Activated T-cell treated with anti-CD3 and anti-CD28 coated beads for 24 hours (primary cell): ENCODE data around the gene ADCY5.

Source experiments
- DNase-seq: peaks from one replicate; pipeline ENCODE4 v3.0.0-alpha.2; 2020; ENCODE audit warnings: low read depth

ADCY5 gene

DNA sequence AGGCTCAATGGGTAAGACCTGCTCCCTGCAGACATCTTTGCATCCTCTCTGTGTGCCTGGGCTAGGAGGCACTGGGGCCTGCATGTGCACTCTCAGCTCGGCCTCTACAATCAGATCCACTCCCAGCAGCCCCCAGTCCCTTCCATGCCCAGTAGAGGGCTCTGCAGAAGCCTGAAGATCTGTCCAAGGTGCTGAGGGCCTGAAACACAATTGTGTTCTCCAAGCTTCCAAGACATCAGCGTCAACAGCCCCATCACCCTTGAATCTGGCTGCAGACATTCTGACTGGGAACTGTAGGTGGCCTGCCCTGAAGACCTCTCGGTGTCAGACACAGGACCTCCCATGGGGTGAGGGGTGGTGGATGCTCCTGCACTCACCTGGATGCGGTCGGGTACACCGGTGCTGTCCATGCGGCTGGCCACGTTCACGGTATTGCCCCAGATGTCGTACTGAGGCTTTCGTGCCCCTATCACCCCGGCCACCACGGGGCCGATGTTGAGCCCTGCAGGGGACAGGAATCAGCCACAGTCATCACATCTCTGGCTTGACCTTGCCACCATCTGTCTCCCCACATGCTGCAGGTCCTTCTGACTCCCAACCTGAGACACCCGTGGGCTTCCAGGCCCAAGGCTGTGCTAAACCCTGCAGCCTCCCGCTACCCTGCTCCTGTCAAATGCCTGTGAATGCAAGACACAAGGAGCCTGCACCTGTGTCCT is 162.4 kb downstream of the ADCY5 start:
- no peak for DNase-seq

GRCh38 chr3:123285931-123286307 is 163.0 kb downstream of the ADCY5 start:
- no peak for DNase-seq

GRCh38 chr3:123285479-123285878 is 163.4 kb downstream of the ADCY5 start:
- no peak for DNase-seq

- no peak for DNase-seq
Measured at GRCh38 chr3:123285066-123285465, 163.8 kb downstream of the ADCY5 start.

GRCh38 chr3:123284399-123285010 is 164.4 kb downstream of the ADCY5 start:
- DNase-seq, result no peak

- DNase-seq, result no peak
Measured at GRCh38 chr3:123283657-123284398, 165.1 kb downstream of the ADCY5 start.

GRCh38 chr3:123283074-123283473 is 165.8 kb downstream of the ADCY5 start:
- no peak for DNase-seq

DNA sequence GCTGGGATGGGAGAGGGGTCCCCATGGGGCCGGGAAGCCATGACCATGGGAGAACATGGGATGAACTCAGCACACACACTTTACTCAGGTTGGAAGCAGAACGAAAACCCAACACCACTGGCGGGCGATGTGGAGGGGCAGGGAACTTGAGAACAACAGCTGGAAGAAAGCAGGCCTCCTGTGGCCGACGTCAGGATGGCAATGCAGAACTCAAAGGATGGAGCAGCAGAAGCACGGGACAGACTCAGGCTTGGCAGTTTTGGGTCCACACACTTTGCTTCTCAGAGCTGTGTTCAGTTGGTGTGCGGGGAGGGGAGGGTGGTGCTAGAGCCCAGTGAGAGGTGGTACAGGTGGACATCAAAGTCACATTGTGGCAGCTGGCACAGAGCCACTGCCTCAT is 166.4 kb downstream of the ADCY5 start:
- DNase-seq, result no peak

GRCh38 chr3:123281929-123282328 is 167.0 kb downstream of the ADCY5 start:
- DNase-seq, result no peak

DNA sequence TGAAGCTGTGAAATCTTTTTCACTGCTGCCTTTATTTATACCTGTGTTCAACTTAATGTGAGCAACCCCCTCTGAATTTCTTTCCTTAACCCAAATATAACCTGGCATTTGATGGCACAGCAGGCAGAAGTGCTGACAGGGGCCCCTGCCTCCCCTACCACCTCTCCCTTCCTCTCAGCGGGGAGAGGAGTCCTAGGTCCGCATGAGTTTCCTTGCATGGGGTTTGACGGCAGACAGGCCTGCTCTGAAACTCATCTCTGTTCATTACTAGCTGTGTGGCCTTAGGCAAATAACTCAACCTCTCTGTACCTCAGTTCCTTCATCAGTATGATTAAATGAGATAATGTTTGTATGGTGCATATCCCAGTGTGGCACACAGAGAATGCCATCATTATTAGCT is 167.5 kb downstream of the ADCY5 start:
- no peak for DNase-seq

- DNase-seq, result no peak
Measured at GRCh38 chr3:123279121-123279520, 169.8 kb downstream of the ADCY5 start.

DNA sequence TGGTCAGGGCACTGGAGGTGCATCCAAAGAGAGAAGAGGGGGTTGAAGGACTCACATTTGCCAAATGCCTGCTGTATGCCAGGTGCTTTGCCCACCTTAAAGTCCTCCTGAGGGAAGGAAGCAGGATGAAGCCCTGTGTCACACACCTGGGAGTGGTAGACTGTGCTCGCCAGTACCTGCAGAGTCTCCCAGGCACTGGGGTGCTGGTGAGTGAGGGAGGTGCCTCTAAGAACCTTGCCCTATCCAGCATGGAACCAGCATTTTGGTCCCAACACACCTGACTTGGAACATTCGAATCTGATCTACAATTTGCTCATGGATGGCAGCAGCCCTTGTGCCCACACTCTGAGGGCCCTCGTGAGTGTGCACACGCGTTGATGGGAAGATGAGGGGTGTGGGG is 170.4 kb downstream of the ADCY5 start:
- DNase-seq, result no peak

DNA sequence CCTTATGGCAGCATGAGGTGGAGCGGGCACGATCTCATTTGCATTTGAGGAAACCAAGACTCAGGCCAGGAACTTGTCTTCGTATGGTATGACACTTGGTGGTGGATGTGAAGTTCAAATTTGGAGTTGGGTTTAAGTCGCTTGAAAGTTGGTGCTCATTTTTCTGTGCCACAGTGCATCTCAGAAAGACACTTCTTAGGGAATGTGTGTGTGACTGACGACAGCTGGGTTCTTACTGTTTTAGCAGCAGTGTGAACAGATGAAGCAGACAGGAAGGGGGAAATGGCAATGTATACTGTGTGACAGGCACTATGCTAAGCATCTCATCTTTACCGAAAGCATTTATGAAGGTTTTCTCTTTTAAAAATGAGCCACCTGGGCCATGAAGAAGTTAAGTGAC is 171.8 kb downstream of the ADCY5 start:
- DNase-seq, result no peak

GRCh38 chr3:123276346-123277006 is 172.4 kb downstream of the ADCY5 start:
- DNase-seq, result no peak

- no peak for DNase-seq
Measured at GRCh38 chr3:123275691-123276090, 173.2 kb downstream of the ADCY5 start.

DNA sequence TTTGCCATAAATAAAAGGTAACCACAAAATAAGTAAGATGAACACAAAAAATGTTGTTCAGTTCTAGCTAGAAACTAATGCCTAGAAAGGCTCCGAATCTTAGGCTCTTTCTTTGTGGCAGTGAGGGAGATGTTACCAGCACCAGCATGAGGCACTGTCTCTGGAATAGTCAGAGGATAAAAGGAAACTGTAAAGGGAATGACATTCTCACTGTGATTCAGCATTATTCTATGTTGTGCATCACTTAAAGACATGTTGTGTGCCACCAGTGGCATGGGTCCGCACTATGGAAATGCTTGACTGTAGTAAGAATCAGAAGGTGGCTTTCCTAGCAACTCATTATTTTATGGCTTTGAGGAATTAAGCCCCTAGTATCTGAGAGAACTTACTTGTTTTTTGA is 176.3 kb downstream of the ADCY5 start:
- no peak for DNase-seq

DNA sequence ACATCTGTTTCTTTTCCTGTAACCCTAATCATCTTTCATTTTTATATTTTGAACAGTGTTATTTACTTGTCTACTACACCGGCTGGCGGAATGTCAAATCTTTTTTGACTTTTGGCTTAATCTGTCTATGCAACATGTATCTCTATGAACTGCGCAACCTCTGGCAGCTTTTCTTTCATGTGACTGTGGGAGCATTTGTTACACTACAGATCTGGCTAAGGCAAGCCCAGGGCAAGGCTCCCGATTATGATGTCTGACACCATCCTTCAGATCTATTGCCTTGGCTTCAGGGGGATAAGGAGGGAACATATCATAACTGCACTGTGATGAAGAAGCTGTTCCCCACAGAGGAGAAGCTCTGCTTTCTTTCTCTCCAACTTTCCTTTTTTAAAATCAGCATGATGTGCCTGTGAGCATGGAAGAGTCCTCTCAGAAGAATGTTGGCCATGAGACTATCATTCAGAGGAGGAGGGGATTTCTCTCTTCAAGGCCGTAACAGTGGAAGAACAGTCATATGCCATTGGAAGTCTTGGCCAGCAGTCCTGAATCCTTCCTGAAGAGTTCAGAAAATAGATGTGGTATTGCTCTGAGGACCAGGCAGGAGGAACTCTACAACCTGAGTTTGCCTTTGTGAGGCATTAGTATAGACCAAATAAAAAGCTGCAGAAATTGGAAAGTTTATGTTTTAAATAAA is 177.3 kb downstream of the ADCY5 start:
- DNase-seq, result no peak

GRCh38 chr3:123270818-123271217 is 178.1 kb downstream of the ADCY5 start:
- no peak for DNase-seq

DNA sequence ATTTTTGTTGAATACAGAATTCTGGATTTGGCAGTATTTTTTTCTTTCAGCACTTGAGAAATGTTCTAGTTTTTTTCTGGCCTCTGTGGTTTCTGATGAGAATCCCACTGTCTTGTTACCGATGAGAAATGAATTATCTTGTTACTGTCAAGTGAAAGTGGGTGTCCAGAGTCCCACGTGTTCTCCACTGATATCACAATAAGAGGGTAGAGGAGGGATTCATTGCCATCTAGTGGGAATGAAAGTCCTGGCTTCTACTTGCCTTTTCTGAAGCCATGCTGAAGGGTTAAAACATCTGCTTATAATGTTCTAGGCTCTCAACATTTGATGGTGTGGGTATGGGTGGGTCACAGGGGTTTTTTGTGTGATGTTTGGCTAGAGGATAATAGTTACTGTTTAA is 181.1 kb downstream of the ADCY5 start:
- DNase-seq, result no peak

- DNase-seq, result no peak
Measured at GRCh38 chr3:123263941-123264340, 184.9 kb downstream of the ADCY5 start.

- no peak for DNase-seq
Measured at GRCh38 chr3:123262868-123263267, 186.0 kb downstream of the ADCY5 start.

DNA sequence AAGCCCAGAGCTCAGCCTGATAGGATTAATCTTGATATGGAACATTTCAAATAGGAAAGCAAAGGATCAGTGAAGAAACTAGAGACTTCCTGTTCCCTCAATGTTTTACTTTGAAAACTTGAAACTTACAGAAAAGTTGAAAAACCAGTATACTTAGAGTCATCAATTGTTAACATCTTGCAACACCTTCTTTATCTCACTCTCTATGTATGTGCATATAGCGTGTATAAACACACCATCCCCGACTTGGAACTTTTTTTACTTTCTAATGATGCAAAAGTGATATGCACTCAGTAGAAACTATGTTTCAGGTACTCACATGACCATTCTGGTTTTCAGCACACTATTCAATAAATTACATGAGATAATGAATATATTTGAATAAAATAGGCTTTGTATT is 186.7 kb downstream of the ADCY5 start:
- no peak for DNase-seq
